Measurements from ENCODE around the gene DRD5. TPM values are rescaled to one million over a fixed set of nuclear protein-coding genes. Genes with fewer than 3 reads are reported as not detected.

DRD5 gene
- total RNA-seq, 1 donor from 2014 or later: not detected

- no peak for TF ChIP-seq CTCF (IDR thresholded peaks at IDR 0.05; ENCODE audit: unreplicated experiment)
- DNase-seq (ENCODE audit: low spot score): no peak
- Mint-ChIP-seq H3K4me1 (ENCODE audit: unreplicated experiment) (no peaks in the 10 kb centered on the region), H3K9me3 (ENCODE audit: unreplicated experiment) (no peaks in the 10 kb centered on the region), H3K27me3 (ENCODE audit: unreplicated experiment) (no peaks in the 10 kb centered on the region), H3K4me3 (ENCODE audit: unreplicated experiment) (no peak overlapping the region), H3K36me3 (ENCODE audit: low read depth, unreplicated experiment) (no peaks in the 10 kb centered on the region), H3K27ac (ENCODE audit: unreplicated experiment) (no peak overlapping the region)
These were observed 22.7 kb upstream of the DRD5 start for GRCh38 chr4:9758641-9759317.

- no peak for TF ChIP-seq CTCF (IDR thresholded peaks at IDR 0.05; ENCODE audit: unreplicated experiment)
- no peaks in the 10 kb centered on the region for H3K9me3 Mint-ChIP-seq (ENCODE audit: unreplicated experiment)
- no peaks in the 10 kb centered on the region for H3K36me3 Mint-ChIP-seq (ENCODE audit: low read depth, unreplicated experiment)
- H3K4me1 Mint-ChIP-seq (ENCODE audit: unreplicated experiment): no peaks in the 10 kb centered on the region
- peaks cover 5% of the 10 kb centered on the region for H3K27me3 Mint-ChIP-seq (ENCODE audit: unreplicated experiment)
- no peak overlapping the region for H3K27ac Mint-ChIP-seq (ENCODE audit: unreplicated experiment)
- no peak overlapping the region for H3K4me3 Mint-ChIP-seq (ENCODE audit: unreplicated experiment)
- peak; percentile 70 for DNase-seq (ENCODE audit: low spot score)
These were observed 18.5 kb upstream of the DRD5 start for GRCh38 chr4:9762823-9763475.

- Mint-ChIP-seq H3K27ac (ENCODE audit: unreplicated experiment) (no peak overlapping the region), H3K27me3 (ENCODE audit: unreplicated experiment) (peaks cover 8% of the 10 kb centered on the region), H3K9me3 (ENCODE audit: unreplicated experiment) (no peaks in the 10 kb centered on the region), H3K4me3 (ENCODE audit: unreplicated experiment) (no peak overlapping the region), H3K36me3 (ENCODE audit: low read depth, unreplicated experiment) (no peaks in the 10 kb centered on the region), H3K4me1 (ENCODE audit: unreplicated experiment) (no peaks in the 10 kb centered on the region)
- DNase-seq (ENCODE audit: low spot score): no peak
- no peak for TF ChIP-seq CTCF (IDR thresholded peaks at IDR 0.05; ENCODE audit: unreplicated experiment)
These were observed 17.2 kb upstream of the DRD5 start for GRCh38 chr4:9764155-9764696.

GRCh38 chr4:9765091-9765490 lies 16.3 kb upstream of the DRD5 start:
- Mint-ChIP-seq H3K4me3 (ENCODE audit: unreplicated experiment) (no peak overlapping the region), H3K9me3 (ENCODE audit: unreplicated experiment) (no peaks in the 10 kb centered on the region), H3K27me3 (ENCODE audit: unreplicated experiment) (peaks cover 8% of the 10 kb centered on the region), H3K4me1 (ENCODE audit: unreplicated experiment) (no peaks in the 10 kb centered on the region), H3K36me3 (ENCODE audit: low read depth, unreplicated experiment) (no peaks in the 10 kb centered on the region), H3K27ac (ENCODE audit: unreplicated experiment) (no peak overlapping the region)
- peak; percentile 65 for TF ChIP-seq CTCF (IDR thresholded peaks at IDR 0.05; ENCODE audit: unreplicated experiment)
- peak; percentile 62 for DNase-seq (ENCODE audit: low spot score)

GRCh38 chr4:9769321-9769720 lies 12.1 kb upstream of the DRD5 start:
- H3K9me3 Mint-ChIP-seq (ENCODE audit: unreplicated experiment): no peaks in the 10 kb centered on the region
- no peaks in the 10 kb centered on the region for H3K4me1 Mint-ChIP-seq (ENCODE audit: unreplicated experiment)
- H3K27me3 Mint-ChIP-seq (ENCODE audit: unreplicated experiment): peaks cover 10% of the 10 kb centered on the region
- H3K27ac Mint-ChIP-seq (ENCODE audit: unreplicated experiment): no peak overlapping the region
- TF ChIP-seq CTCF (IDR thresholded peaks at IDR 0.05; ENCODE audit: unreplicated experiment): no peak
- no peak overlapping the region for H3K4me3 Mint-ChIP-seq (ENCODE audit: unreplicated experiment)
- DNase-seq (ENCODE audit: low spot score): no peak
- no peaks in the 10 kb centered on the region for H3K36me3 Mint-ChIP-seq (ENCODE audit: low read depth, unreplicated experiment)
